GM19438 (cell line): ENCODE data around the gene RBAK.
"Not testable (repeated sequence)": the region's sequence is repeated elsewhere in the genome, so short reads cannot be mapped to it uniquely, and the experiment has no call there.

Experiments
- ATAC-seq: cut with Tn5 transposase; IDR thresholded peaks from one replicate; pipeline ENCODE4 v1.9.1; 2021; ENCODE audit warnings: low read depth; ENCODE audit not compliant: unreplicated experiment

Gene RBAK

GRCh38 chr7:5045558-5046396 is at the start of gene RBAK:
Gene RBAK, plus strand, starts transcription at chr7:5045860. Its CDS starts 2,217 bp downstream, at chr7:5048077.
- peak; percentile 100 for ATAC-seq

DNA sequence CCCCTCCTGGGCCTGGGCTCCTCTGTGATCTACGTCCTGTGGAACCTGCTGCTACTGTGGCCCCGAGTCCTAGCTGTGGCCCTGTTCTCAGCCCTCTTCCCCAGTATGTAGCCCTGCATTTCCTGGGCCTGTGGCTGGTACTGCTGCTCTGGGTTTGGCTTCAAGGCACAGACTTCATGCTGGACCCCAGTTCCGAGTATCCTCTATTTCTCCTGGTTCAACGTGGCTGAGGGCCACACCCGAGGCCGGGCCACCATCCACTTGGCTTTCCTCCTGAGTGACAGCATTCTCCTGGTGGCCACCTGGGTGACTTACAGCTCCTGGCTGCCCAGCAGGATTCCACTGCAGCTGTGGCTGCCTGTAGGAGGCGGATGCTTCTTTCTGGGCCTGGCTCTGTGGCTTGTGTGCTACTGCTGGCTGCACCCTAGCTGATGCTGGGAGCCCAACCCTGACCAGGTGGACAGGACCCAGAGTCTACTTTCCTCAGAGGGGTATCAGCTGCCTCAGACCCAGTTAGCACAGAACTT is 48.9 kb upstream of the RBAK start:
- no peak for ATAC-seq

DNA sequence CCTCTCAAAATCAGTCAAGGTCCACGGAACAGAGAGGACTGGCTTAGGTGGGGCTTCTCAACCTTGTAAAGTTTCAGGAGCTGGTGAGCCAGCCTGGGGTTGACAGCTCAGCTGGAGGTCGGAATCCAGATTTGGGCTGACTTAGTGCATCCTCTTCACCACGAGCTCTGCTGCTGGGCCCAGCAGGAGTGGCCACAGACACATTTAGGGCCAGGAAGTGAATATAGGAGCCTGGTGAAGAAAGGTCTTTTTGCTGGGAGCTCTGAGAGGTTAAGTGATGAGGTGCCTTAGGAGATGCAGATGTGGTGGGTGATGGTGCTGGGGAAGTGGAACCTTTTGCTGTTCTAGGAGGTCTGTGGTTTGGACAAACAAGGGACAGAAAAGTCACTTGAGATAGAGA is 47.4 kb upstream of the RBAK start:
- ATAC-seq, result no peak

DNA sequence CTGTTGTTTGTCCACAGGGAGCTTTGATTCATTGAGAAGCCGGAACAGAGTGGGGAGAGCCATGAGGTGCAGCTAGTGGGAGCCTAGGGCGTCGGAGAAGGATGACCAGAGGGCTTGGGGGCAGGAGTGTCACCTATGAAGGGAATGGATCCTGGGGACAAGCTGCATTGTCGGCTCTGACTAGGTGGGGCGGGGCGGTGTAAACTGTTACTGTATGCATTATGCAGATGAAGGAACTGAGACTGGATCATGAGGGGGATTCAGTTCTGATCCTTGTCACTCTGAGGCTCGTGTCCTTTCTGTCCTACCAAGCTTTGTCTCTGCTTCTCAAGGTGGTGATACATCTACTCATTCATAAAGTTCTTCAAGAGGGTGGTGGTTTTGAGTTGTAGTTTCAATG is 46.8 kb upstream of the RBAK start:
- no peak for ATAC-seq

DNA sequence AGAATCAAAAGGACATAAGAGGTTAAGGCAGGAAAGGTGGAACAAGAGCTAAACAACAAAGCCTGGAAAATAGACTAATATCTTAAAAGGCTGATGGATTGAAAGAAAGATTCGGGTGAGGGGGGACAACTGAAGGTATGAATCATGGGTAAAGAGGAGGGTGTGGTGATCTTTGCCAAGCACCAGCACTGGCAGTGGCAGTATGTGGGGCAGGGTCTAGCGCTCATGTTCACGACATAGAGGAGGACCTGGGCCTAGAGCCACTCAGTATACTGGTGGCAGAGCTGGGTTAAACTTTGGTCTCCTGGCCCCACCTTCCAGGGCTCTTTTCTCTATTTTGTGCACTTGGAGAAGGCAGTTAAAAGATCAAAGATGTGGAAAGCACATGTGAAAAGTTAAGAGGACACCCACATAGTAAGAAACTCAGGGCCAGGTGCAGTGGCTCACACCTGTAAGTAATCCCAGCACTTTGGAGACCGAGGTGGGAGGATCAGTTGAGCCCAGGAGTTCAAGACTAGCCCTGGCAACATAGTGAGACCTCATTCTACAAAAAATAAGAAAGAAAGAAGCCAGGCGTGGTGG is 46.2 kb upstream of the RBAK start:
- no peak for ATAC-seq

- no peak for ATAC-seq
Measured at GRCh38 chr7:5001003-5001402, 44.7 kb upstream of the RBAK start.

DNA sequence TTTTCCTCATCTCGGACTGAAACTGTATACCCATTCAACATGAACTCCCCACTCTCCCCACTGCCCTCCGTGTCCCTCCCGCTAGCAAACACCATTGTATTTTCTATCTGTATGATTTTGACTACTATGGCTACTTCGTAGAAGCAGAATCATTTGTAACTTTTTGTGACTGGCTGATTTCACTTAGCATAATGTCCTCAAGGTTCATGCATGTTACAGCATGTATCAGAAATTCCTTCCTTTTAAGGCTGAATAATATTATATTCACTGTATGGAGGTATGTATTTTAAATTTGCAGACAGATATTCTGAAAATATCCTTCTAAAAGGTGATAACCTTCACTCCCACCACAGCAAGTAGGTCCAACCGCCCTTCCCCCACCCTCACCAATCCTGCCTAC is 43.7 kb upstream of the RBAK start:
- ATAC-seq, result no peak

DNA sequence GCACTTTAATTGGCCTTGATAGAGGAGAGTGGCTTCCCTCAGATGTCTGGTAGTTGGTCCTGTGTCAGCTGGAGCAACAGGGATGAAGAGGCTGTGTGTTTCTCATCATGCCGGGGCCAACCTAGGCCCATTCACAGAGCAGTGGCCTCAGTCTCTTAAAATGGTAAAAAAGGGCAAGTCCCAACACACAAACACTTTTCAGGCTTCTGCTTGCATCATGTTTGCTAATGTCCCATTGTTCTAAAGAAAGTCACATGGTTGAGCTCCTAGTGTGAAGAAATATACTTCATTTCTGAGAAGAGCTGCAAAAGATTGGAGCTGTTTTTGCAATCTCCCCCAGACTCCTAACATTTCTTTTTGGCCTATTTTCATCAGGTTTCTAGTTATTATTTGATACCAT is 40.6 kb upstream of the RBAK start:
- no peak for ATAC-seq

DNA sequence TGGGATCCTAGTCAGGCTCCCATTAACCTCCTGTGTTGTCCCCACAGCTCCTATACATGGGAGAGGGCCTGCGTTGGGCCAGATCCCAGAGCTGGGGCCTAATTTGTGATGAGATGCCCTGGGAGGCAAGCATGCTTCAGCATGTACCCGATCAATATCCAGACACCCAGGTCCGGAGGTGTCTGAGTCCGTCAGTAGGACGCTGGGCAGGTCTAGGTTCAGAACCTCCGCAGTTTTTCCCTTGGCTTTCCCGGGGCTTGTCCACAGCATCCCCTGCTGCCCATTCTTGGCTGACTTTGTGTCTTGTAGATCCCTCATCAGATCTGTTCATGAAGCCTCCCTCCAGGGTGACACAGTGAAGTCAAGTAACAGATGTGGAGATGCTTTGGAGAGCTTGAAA is 32.7 kb upstream of the RBAK start:
- no peak for ATAC-seq

DNA sequence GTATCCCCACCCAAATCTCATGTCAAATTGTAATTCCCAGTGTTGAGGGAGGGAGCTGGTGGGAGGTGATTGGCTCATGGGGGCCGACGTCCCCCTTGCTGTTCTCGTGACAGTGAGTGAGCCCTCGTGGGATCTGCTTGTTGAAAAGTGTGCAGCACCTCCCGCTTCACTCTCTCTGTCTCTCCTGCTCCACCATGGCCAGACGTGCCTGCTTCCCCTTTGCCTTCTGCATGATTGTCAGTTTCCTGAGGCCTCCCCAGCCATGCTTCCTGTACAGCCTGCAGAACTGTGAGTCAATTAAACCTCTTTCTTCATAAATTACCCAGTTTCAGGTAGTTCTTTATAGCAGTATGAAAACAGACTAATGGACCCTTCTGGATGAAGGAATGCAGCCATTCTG is 29.7 kb upstream of the RBAK start:
- ATAC-seq, result not testable (repeated sequence)

DNA sequence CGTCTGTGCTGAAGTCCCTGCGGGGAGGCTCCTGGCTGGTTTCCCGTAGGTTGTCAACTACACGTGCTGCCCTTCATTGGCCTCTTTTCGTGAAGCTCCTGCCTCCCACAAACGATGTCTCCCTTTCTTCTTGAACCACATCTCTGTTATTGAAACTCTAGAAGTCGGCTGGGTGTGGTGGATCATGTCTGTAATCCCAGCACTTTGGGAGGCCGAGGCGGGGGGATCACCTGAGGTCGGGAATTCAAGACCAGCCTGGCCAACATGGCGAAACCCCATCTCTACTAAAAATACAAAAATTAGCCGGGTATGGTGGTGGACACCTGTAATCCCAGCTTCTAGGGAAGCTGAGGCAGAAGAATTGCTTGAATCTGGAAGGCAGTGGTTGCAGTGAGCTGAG is 28.0 kb upstream of the RBAK start:
- not testable (repeated sequence) for ATAC-seq

DNA sequence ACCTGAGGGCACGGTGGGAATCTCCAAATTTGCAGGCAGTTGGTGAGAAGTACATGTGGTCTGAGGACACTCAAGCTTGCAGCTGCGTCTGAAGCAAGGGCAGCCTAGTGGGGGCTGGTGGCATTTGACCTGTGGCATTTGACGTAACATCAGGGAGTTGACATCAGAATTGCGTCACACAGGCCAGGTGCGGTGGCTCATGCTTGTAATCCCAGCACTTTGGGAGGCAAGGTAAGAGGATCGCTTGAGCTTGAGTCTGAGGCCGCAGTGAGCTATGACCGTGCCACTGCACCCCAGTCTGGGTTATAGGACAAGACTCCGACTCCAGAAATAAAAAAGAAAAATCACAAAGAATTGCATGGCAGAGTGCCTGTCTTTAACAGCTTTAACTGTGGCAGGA is 25.6 kb upstream of the RBAK start:
- no peak for ATAC-seq

DNA sequence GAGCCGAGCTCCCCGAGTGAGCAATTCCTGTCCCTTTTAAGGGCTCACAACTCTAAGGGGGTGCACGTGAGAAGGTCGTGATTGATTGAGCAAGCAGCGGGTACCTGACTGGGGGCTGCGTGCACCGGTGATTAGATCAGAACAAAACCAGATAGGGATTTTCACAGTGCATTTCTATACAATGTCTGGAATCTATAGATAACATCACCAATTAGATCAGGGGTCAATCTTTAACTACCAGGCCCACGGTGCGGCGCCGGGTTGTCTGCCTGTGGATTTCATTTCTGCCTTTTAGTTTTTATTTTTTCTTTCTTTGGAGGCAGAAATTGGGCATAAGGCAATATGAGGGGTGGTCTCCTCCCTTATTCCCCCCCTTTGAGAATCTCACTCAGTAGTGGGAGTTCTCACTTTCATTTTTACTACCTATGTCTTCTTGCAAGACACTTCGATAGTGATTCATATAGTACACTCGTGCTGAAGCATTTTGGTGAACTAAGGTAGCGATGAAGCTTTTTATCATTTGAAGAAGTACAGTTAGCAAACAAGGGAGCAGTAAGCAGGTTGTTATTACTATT is 24.6 kb upstream of the RBAK start:
- ATAC-seq, result not testable (repeated sequence)

DNA sequence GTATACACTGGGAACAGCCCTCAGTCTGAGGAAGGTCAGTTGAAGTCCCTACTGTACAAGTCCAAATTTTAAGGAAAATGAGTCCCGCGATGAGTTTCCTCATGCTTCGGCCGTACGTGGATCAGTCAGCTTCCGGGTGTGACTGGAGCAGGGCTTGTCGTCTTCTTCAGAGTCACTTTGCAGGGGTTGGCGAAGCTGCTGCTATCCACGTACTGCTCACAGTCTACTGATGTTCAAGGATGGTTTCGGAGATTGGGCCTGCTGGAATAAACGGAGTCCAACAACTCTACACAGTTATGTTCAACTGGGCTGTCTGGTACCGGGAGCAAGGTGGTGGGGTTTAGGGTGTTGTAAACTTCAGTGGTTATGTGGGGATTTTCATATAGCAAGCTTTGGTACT is 22.0 kb upstream of the RBAK start:
- ATAC-seq, result not testable (repeated sequence)

- ATAC-seq, result not testable (repeated sequence)
Measured at GRCh38 chr7:5027796-5028410, 17.8 kb upstream of the RBAK start.

DNA sequence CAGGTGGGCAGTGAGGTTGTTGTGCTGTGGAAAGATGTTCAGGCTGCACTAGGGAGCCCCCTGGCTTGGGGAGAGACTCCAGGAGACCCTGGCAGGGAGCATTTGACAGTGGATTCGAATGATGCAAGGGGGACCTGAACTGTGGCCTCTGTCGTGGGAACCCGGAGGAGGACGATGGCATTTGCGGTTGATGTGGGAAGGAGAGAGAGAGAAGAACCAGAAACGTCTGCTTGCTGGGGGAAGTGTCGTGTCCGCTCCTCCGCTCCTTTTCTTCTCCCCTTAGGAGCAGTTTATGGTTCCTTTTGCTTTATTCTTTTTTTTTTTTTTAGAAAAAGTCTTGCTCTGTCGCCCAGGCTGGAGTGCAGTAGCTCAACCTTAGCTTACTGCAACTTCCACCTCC is 12.5 kb upstream of the RBAK start:
- not testable (repeated sequence) for ATAC-seq

DNA sequence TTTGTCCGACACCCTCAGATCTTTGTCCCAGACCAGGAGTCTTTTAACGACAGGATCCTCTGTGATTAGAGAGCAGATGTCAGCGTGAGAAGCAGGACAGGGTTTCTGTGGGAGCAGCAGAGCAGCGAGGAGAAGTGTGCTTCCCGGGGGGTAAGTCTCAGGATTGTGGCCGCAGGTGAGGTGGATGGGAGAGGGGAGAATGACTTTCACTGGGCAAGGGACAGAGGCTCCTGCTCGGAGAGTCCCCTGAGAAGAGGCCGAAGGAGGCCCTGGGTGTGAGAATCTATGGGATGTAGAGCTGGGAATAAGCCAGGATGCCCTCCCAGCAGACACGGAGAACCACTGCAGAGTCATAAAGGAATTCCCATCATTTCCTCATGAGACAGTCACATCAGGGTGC is 10.4 kb upstream of the RBAK start:
- no peak for ATAC-seq

GRCh38 chr7:5036446-5036845 is 9.2 kb upstream of the RBAK start:
- ATAC-seq, result no peak

DNA sequence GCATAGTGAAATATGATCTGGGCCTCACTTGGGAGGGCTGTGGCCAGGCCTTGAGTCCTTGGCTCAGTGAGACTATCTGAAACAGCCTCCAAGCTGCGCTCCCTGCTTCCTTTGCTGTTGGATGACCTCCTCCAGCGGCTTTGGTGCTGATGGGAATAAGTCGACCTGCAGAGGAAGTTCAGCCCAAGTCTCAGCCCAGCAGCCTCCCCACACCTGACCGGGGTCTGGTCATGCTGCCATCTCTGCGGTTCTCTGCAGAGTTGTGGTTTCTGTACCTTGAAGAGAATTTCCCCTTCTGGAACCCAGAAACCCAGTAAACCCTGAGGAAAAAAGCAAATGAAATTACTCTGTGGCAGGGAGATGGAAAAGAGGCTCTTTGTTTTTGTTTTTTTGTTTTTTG is 4.6 kb upstream of the RBAK start:
- no peak for ATAC-seq

- no peak for ATAC-seq
Measured at GRCh38 chr7:5043661-5044060, 2.0 kb upstream of the RBAK start.

DNA sequence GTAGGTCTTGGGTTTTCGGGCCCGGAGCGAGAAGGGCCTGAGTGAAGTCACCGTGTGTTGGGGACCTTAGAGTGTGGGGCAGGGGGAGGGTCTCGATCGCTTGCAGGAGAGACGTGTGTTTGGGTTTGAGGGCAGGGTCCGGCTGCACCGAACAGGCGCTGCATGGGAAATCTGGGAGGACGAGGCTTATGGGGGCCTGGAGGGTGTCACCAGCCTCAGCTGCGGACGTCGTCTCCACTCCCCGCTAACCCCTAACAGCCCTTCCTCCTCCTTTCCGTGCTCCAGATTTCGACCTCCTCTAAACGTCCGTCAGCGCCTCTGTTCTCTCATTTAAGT is 705 bp downstream of the RBAK start:
- not testable (repeated sequence) for ATAC-seq
